T-helper 2 cell treated with Interferon-gamma antibody and Interleukin-4, amounts not matched to agents 5 μg/mL and 100 μg/mL, for 36 hours (primary cell): Measurements from ENCODE around the gene LMAN2L.

Source experiments
- DNase-seq: peaks from one replicate; pipeline ENCODE4 v3.0.0; 2021; ENCODE audit warnings: low spot score
- H3K27ac Mint-ChIP-seq: one replicate; pipeline ENCODE4 v1.8.0; 2021; ENCODE audit warnings: mild to moderate bottlenecking, mixed read lengths
- H3K27me3 Mint-ChIP-seq: one replicate; pipeline ENCODE4 v1.8.0; 2021; ENCODE audit warnings: low read depth, mixed read lengths
- H3K36me3 Mint-ChIP-seq: one replicate; pipeline ENCODE4 v1.8.0; 2021; ENCODE audit warnings: low read depth, mixed read lengths
- H3K4me1 Mint-ChIP-seq: one replicate; pipeline ENCODE4 v1.8.0; 2021; ENCODE audit warnings: low read depth, mixed read lengths
- H3K4me3 Mint-ChIP-seq: one replicate; pipeline ENCODE4 v1.8.0; 2022; ENCODE audit warnings: mild to moderate bottlenecking, moderate library complexity, mixed read lengths
- H3K9me3 Mint-ChIP-seq: one replicate; pipeline ENCODE4 v1.8.0; 2021; ENCODE audit warnings: mixed read lengths

Gene LMAN2L, protein sequence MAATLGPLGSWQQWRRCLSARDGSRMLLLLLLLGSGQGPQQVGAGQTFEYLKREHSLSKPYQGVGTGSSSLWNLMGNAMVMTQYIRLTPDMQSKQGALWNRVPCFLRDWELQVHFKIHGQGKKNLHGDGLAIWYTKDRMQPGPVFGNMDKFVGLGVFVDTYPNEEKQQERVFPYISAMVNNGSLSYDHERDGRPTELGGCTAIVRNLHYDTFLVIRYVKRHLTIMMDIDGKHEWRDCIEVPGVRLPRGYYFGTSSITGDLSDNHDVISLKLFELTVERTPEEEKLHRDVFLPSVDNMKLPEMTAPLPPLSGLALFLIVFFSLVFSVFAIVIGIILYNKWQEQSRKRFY

DNA sequence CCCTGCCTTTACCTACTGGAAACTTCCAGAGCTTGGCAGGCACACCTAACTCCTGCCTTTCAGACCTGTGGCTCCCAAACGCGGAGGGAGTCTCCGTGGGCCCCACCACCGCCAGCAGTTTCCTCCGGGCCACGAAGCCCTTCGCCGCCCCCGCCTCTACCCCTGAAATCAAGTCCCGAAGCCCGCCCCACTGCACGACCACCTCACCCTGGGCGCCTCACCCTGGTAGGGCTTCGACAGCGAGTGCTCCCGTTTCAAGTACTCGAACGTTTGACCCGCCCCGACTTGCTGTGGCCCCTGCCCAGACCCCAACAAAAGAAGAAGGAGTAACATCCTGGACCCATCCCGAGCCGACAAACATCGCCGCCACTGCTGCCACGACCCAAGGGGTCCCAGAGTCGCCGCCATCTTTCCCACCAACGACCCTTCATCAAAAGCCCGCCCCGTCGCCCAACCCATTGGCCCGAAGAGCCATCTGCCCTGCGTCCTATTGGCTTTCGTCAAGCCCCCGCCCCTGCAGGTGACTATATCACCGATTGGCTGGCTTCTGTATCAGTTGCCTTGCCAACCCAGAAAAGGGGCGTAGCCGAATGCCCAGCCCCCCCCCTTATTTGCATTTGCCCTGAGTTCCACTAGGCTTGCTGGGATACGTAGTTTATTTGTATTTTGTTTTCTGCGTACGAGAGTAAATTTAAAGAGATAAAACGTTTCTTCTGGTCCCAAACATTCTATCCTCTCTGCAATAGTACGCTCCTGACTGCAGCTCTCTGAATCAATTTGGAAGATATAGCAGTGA, at the start of gene LMAN2L:
Gene LMAN2L, minus strand, starts transcription at position 432 of the 796 bp plus-strand sequence. Its CDS starts 24 bp downstream, at position 408.
- Mint-ChIP-seq H3K36me3 (peaks cover 4% of the 10 kb centered on the region), H3K27me3 (no peaks in the 10 kb centered on the region), H3K4me3 (peak within 1 kb of the TSS; percentile 97), H3K9me3 (no peaks in the 10 kb centered on the region), H3K4me1 (peaks cover 27% of the 10 kb centered on the region), H3K27ac (peak within 1 kb of the TSS; percentile 91)
- DNase-seq: peak; percentile 95

DNA sequence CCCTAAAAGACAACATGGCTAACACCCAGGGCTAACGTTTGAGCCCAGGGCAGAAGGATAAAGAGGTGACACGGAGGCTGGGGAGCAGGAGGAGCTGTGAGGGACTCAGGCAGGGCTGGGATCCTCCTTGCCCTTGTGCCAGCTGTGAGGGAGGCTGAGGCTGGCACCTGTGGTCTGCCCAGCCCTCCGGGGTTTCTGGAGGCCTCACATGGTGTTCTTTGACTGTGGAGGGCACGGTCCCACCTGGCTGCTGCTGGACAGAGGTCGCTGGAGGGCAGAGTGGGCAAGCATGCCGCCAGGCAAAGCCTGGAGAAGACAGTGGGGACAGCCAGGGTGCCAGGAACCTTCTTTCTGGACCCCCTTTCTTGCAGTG, 49.4 kb upstream of the LMAN2L start:
- DNase-seq: no peak
- no peaks in the 10 kb centered on the region for H3K4me1 Mint-ChIP-seq

DNA sequence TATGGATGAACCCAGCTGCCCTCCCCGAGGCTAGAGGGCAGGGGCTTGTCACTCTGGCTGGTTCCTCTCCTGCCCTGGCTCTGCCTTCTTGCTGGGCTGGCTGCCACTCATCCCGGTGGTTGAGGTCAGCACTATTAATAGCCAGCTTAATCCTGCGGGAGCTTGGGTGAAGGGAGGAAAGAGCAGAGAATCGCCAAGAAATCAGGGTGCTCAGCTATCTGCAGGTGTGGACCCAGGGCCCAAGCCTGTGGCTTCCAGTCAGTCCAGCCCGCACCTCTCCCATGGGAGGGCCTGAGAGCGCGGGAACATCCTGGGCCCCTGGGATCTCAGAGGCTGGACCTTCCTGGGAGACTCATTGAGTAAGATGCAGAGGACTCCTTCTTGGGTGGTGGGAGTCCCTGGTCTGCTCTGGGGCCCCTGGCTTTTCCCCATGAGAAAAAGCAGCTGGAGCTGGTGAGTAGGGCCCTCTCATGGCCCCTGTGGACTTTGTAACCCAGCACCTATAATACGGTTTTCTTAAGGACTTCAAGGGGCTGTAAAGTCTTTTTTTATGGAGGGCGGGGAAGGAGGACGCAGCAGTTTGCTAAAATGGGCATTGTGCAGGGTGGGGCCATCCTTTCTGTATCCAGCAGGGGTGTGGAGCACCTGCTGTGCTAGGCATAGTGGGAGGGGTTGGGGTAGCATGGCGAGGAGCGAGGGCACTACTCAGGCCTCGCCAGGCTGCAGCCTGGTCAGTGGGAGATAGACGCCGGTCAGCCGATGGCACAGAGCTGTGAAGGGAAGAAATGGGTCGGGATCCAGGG, 48.8 kb upstream of the LMAN2L start:
- H3K27ac Mint-ChIP-seq: no peak overlapping the region
- no peaks in the 10 kb centered on the region for H3K27me3 Mint-ChIP-seq
- no peaks in the 10 kb centered on the region for H3K9me3 Mint-ChIP-seq
- no peak for DNase-seq
- no peaks in the 10 kb centered on the region for H3K36me3 Mint-ChIP-seq
- H3K4me3 Mint-ChIP-seq: no peak overlapping the region
- H3K4me1 Mint-ChIP-seq: no peaks in the 10 kb centered on the region

More for the DNA sequence above, 49.4 kb upstream of the LMAN2L start:
- Mint-ChIP-seq H3K27ac (no peak overlapping the region), H3K9me3 (no peaks in the 10 kb centered on the region), H3K36me3 (no peaks in the 10 kb centered on the region), H3K27me3 (no peaks in the 10 kb centered on the region), H3K4me3 (no peak overlapping the region)

DNA sequence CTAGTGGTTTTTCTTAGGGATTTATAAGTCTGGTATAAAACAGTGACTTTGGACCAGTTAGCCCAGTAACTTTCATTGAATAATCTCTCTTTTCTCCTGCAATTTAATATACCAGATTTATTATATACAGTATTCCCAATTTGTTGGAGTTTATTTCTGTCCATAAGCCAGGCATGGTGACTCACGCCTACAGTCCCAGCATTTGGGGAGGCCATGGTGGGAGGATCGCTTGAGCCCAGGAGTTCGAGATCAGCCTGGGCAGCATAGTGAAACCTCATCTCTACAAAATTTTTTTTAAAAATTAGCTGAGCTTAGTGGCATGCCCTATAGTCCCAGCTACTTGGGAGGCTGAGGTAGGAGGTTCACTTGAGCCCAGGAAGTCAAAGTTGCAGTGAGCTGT, 47.5 kb upstream of the LMAN2L start:
- no peak overlapping the region for H3K27ac Mint-ChIP-seq
- DNase-seq: no peak
- no peak overlapping the region for H3K4me3 Mint-ChIP-seq
- H3K9me3 Mint-ChIP-seq: no peaks in the 10 kb centered on the region
- no peaks in the 10 kb centered on the region for H3K27me3 Mint-ChIP-seq
- H3K4me1 Mint-ChIP-seq: no peaks in the 10 kb centered on the region
- H3K36me3 Mint-ChIP-seq: no peaks in the 10 kb centered on the region

DNA sequence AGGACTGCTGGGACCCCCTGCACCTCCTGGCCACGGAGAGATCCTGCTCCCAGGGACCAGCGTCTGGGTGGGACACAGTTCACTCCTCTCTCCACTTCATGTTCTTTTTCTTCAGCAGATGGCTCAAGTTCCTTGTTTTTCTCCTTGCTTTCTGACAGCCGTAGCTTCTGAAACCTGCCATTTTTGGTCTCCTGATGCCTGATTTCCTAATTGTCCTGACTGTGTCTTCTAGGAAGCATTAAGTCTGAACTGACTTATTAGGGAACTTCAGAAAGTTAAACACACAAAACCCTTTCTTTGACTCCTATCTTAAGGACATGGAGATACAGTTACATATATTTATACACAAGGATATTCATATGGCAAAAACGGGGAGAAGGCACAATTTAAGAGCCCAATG, 43.5 kb upstream of the LMAN2L start:
- no peaks in the 10 kb centered on the region for H3K4me1 Mint-ChIP-seq
- H3K36me3 Mint-ChIP-seq: no peaks in the 10 kb centered on the region
- DNase-seq: no peak
- H3K9me3 Mint-ChIP-seq: no peaks in the 10 kb centered on the region
- H3K4me3 Mint-ChIP-seq: no peak overlapping the region
- H3K27me3 Mint-ChIP-seq: no peaks in the 10 kb centered on the region
- no peak overlapping the region for H3K27ac Mint-ChIP-seq

DNA sequence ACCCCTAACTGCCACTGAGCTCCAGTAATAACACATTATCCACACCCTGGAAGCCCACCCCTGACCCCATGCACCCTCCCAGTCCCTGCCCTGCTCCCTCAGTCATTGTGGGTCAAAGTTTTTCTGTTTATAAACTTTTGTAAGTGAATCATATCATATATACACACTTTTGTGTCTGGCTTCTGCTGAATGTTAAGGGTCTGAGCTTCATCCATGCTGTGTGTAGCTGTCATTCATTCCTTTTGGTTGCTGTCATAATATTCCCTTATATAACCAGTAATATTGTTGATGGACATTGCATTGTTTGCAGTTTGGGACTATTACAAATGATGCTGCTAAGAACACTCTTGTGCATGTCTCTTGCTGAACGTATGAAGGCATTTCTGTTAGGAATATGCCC, 35.3 kb upstream of the LMAN2L start:
- peaks cover 12% of the 10 kb centered on the region for H3K4me1 Mint-ChIP-seq
- no peak for DNase-seq
- no peaks in the 10 kb centered on the region for H3K27me3 Mint-ChIP-seq
- H3K27ac Mint-ChIP-seq: no peak overlapping the region
- no peak overlapping the region for H3K4me3 Mint-ChIP-seq
- peaks cover 4% of the 10 kb centered on the region for H3K36me3 Mint-ChIP-seq
- no peaks in the 10 kb centered on the region for H3K9me3 Mint-ChIP-seq

DNA sequence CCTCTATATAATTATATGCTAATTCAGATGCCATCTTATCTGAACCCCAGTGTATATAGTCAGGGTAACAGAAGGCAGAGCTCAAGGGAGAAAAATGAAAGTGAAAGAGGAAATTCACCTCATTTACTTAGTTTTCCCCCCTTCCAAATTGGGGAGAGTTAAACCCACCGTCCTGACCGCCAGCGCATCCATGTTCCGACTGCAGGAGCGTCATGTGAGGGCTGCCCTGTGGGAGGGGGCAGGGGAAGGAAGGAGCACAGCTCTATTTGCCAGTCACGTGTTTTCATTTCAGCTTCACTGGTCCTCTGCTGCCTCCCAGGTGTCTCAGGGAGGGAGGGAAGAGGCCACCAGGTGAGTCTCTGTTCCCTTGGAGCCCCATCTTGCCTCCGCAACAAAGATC, 34.1 kb upstream of the LMAN2L start:
- H3K27ac Mint-ChIP-seq: peak overlapping the region; percentile 89
- peaks cover 4% of the 10 kb centered on the region for H3K36me3 Mint-ChIP-seq
- no peaks in the 10 kb centered on the region for H3K9me3 Mint-ChIP-seq
- no peaks in the 10 kb centered on the region for H3K27me3 Mint-ChIP-seq
- peaks cover 12% of the 10 kb centered on the region for H3K4me1 Mint-ChIP-seq
- H3K4me3 Mint-ChIP-seq: peak overlapping the region; percentile 85
- DNase-seq: no peak

DNA sequence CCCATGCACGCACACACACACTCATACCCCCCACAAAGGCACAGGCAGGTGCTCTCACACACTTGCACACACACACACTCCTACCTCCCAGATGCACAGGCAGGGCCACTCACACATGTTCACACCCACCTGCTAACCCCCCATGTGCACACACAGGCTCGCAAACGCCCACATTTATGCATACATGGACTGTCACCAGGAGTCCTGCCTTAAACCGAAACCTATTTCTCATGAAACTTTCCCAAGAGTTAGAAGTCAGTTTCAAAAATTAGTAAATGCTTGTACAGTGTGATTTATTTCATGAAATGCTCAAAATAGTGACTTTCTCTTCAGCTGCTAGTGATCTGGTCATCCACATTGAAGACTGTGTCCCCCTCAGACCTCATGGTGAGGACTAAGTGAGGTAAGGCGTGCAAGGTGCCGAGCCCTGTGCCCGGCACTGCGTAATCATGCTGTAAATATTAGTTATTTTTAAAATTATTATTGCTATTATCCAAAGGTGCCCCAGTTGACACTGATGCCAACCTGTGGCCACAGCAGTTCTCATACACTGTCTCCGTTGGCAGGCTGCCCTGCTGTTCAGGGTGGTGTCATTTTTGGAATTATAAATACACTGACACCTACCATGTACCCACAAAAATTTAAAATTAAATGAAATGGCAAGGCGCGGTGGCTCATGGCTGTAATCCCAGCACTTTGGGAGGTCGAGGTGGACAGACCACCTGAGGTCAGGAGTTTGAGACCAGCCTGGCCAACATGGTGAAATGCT, 33.2 kb upstream of the LMAN2L start:
- peak; percentile 27 for DNase-seq
- no peaks in the 10 kb centered on the region for H3K27me3 Mint-ChIP-seq
- H3K4me3 Mint-ChIP-seq: peak overlapping the region; percentile 39
- H3K4me1 Mint-ChIP-seq: peaks cover 16% of the 10 kb centered on the region
- H3K27ac Mint-ChIP-seq: peak overlapping the region; percentile 6
- peaks cover 6% of the 10 kb centered on the region for H3K36me3 Mint-ChIP-seq
- H3K9me3 Mint-ChIP-seq: no peaks in the 10 kb centered on the region

DNA sequence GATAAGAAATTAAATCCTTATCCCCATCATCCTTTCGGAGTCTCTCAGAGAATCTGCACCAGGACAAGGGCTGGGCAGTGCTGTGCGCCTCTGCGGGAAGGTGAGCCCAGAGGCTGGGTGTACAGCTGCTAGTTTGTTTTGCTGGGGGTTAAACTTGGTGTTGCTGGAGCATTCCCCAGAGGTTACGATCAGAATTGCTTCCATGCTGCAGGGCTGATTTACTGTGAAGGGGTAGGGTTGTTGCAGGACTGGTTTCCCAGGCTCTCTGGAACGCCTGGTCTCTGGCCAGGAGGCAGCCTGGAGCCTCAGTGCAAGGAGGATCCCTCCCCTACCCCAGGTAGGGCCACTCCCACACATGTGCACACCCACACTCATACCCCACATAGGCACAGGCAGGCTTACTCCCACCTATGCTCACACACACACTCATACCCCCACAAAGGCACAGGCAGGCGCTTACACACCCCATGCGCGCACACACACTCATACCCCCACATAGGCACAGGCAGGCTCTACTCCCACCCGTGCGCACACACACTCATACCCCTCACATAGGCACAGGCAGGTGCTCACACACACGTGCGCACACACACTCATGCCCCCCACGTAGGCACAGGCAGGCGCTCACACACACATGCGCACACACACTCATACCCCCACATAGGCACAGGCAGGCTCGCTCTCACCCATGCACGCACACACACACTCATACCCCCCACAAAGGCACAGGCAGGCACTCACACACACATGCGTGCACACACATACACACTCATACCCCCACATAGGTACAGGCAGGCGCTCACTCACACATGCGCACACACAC, 32.1 kb upstream of the LMAN2L start:
- no peak for DNase-seq
- Mint-ChIP-seq H3K27me3 (no peaks in the 10 kb centered on the region), H3K27ac (no peak overlapping the region), H3K4me3 (no peak overlapping the region), H3K36me3 (peaks cover 6% of the 10 kb centered on the region), H3K4me1 (peaks cover 16% of the 10 kb centered on the region), H3K9me3 (no peaks in the 10 kb centered on the region)

DNA sequence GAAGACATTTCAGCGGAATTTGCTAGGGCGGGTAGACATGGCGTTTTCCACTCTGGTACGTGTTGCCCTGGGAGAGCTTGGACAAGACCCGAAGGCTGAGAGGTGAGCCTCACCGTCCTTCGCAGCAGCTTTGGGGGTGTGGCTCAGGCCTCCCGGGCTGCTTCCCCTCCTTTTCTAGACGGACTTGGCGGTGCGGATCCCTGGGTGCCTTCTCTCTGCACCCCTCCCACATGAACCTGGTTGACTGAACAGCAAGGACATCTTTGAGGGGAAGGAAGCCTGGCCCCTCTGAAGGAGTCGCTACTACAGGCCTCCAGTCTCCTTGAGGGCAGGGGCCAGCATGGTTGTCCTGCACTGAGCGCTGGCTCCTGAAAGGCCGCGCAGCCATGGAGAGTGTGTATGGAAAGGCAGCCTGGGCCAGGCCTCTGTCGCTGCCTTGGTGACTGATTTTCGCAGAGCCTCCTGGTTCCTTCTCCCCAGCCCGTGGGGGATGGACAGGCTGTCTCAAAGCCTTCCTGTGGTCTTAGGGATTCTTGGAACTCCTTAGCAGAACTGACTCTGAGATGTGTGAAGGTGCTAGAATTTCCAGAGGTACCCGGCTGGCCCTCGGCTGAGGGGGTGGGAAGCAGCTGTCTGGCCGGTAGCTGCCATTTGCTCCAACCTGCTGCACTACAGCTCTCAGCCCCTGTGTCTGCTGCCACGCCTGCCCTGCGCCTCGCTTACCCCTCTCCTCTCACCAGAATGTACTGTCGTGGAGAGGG, 30.8 kb upstream of the LMAN2L start:
- Mint-ChIP-seq H3K27ac (no peak overlapping the region), H3K9me3 (no peaks in the 10 kb centered on the region), H3K4me1 (peaks cover 20% of the 10 kb centered on the region), H3K27me3 (no peaks in the 10 kb centered on the region), H3K4me3 (no peak overlapping the region), H3K36me3 (peaks cover 8% of the 10 kb centered on the region)
- DNase-seq: no peak

DNA sequence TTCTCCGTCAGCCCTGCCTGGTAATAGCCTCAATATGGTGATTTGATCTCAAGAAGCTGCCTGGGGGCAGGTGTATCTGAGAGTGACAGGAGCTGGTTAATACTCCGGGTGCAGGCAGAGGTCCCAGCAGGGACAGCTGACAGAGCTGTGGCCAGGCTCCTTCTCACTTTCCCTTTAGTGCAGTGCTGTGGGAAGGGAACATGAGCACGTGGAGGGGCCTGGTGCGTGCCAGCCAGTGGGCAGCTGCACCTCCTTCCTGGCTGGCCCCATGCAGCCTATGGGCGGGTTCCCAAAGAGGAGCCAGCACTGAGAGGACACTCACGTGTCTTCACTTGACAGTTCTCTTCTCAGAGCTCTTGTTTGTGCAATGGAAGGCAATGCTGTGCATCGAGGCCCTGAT, 29.9 kb upstream of the LMAN2L start:
- no peak overlapping the region for H3K4me3 Mint-ChIP-seq
- no peak overlapping the region for H3K27ac Mint-ChIP-seq
- H3K4me1 Mint-ChIP-seq: peaks cover 20% of the 10 kb centered on the region
- H3K27me3 Mint-ChIP-seq: no peaks in the 10 kb centered on the region
- no peak for DNase-seq
- peaks cover 8% of the 10 kb centered on the region for H3K36me3 Mint-ChIP-seq
- H3K9me3 Mint-ChIP-seq: no peaks in the 10 kb centered on the region

DNA sequence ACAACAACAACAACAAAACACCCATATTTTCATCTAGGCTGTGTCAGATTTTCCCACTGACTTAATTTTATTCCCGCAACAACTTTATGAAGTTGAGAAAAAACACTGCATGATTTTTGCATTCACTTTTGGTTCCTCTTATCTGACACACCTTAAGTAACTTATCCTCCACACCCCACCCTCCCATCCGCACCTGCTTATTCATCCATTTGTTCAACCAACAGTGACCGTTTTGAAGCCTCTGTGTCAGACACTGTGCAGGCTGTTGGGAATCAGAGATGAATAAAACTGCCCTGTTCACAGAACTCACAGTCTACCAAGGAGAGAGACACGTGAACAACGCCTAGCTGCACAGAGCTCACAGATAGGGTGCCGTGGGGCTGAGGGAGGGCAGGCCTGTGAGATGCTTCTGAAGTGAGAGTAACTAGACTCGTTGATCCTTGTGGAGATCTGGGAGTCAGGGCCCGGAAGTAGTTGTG, 28.3 kb upstream of the LMAN2L start:
- Mint-ChIP-seq H3K27ac (peak overlapping the region; percentile 43), H3K4me3 (no peak overlapping the region), H3K27me3 (no peaks in the 10 kb centered on the region)

More for the DNA sequence above, 28.3 kb upstream of the LMAN2L start:
- Mint-ChIP-seq H3K9me3 (no peaks in the 10 kb centered on the region), H3K36me3 (peaks cover 8% of the 10 kb centered on the region), H3K4me1 (peaks cover 28% of the 10 kb centered on the region)
- DNase-seq: no peak
